ENCODE measurements around the gene SEMA5B. TPM values are rescaled to one million over a fixed set of nuclear protein-coding genes. Genes with fewer than 3 reads are reported as not detected.

SEMA5B gene
- total RNA-seq, 3 donors from 2014 or later: 0.15 to 0.33 (median 0.32) TPM

- Histone ChIP-seq H3K27ac (no peak overlapping the region), H3K27me3 (peaks cover 0 to 47% of the 10 kb centered on the region in 2 donors), H3K4me1 (no peaks in the 10 kb centered on the region), H3K9me3 (no peaks in the 10 kb centered on the region), H3K4me3 (no peak overlapping the region), H3K36me3 (no peaks in the 10 kb centered on the region)
- no peak for DNase-seq (ENCODE audit: low spot score in 2 of 2)
- no peak for TF ChIP-seq POLR2AphosphoS5 (IDR thresholded peaks at IDR 0.05)
- intact Hi-C loops (cut with DNase I; ENCODE audit: low total_unique reads): no loop called here
These were observed 111.0 kb downstream of the SEMA5B start for GRCh38 chr3:122916580-122916979.

GRCh38 chr3:122916084-122916483 is 111.5 kb downstream of the SEMA5B start:
- DNase-seq (ENCODE audit: low spot score in 2 of 2): no peak
- Histone ChIP-seq H3K4me1 (no peaks in the 10 kb centered on the region), H3K27me3 (peaks cover 0 to 42% of the 10 kb centered on the region in 2 donors), H3K4me3 (no peak overlapping the region), H3K27ac (no peak overlapping the region), H3K36me3 (no peaks in the 10 kb centered on the region), H3K9me3 (no peaks in the 10 kb centered on the region)
- intact Hi-C loops (cut with DNase I; ENCODE audit: low total_unique reads): no loop called here
- TF ChIP-seq CTCF (IDR thresholded peaks at IDR 0.05): no peak
- TF ChIP-seq POLR2AphosphoS5 (IDR thresholded peaks at IDR 0.05): no peak
- no peak for TF ChIP-seq POLR2A (IDR thresholded peaks at IDR 0.05)

- intact Hi-C loops (cut with DNase I; ENCODE audit: low total_unique reads): no loop called here
- no peaks in the 10 kb centered on the region for H3K36me3 ChIP-seq
These were observed 112.1 kb downstream of the SEMA5B start for GRCh38 chr3:122915300-122916055.

GRCh38 chr3:122913539-122914100 is 113.9 kb downstream of the SEMA5B start:
- no peak for DNase-seq (ENCODE audit: low spot score in 2 of 2)
- Histone ChIP-seq H3K4me3 (no peak overlapping the region), H3K9me3 (no peaks in the 10 kb centered on the region), H3K36me3 (no peaks in the 10 kb centered on the region), H3K27me3 (peaks cover 0 to 35% of the 10 kb centered on the region in 2 donors), H3K4me1 (no peaks in the 10 kb centered on the region), H3K27ac (no peak overlapping the region)
- intact Hi-C loops (cut with DNase I; ENCODE audit: low total_unique reads): no loop called here
- TF ChIP-seq CTCF (IDR thresholded peaks at IDR 0.05): no peak
- no peak for TF ChIP-seq POLR2AphosphoS5 (IDR thresholded peaks at IDR 0.05)
- no peak for TF ChIP-seq POLR2A (IDR thresholded peaks at IDR 0.05)

More at GRCh38 chr3:122915300-122916055, 112.1 kb downstream of the SEMA5B start:
- Histone ChIP-seq H3K9me3 (no peaks in the 10 kb centered on the region), H3K4me1 (no peaks in the 10 kb centered on the region), H3K27ac (no peak overlapping the region), H3K4me3 (no peak overlapping the region), H3K27me3 (peaks cover 0 to 36% of the 10 kb centered on the region in 2 donors)
- no peak for DNase-seq (ENCODE audit: low spot score in 2 of 2)
- TF ChIP-seq CTCF (IDR thresholded peaks at IDR 0.05) (no peak), POLR2A (IDR thresholded peaks at IDR 0.05) (no peak), POLR2AphosphoS5 (IDR thresholded peaks at IDR 0.05) (no peak)

- Histone ChIP-seq H3K4me1 (no peaks in the 10 kb centered on the region), H3K4me3 (peak overlapping the region in 2 of 3 donors; percentile 16 to 50), H3K27ac (no peak overlapping the region), H3K36me3 (no peaks in the 10 kb centered on the region), H3K9me3 (no peaks in the 10 kb centered on the region), H3K27me3 (peaks cover 0 to 35% of the 10 kb centered on the region in 2 donors)
- TF ChIP-seq CTCF (IDR thresholded peaks at IDR 0.05) (no peak), POLR2AphosphoS5 (IDR thresholded peaks at IDR 0.05) (no peak), POLR2A (IDR thresholded peaks at IDR 0.05) (no peak)
- no peak for DNase-seq (ENCODE audit: low spot score in 2 of 2)
- intact Hi-C loops (cut with DNase I; ENCODE audit: low total_unique reads): no loop called here
These were observed 114.6 kb downstream of the SEMA5B start for GRCh38 chr3:122912772-122913538.

Measured in breast epithelium (tissue), 4 donors.